Testis (tissue), 2 donors: ENCODE data around the gene SH3BP4.

Experiments used
- POLR2A ChIP-seq: fragments of 450-650 bp; IDR thresholded peaks from one replicate; pipeline ENCODE4 v1.6.1; 2017; ENCODE audit warnings: antibody characterized with exemption, mild to moderate bottlenecking, moderate library complexity
- TF ChIP-seq, protein P1 (sequence below), 3 experiments: fragments of 450-650 bp in 2 of 3; fragments of 200-600 bp in 1 of 3; sonication (generic) in 1 of 3; IDR thresholded peaks; one replicate each; pipeline ENCODE4 v1.5.1; 2016 to 2019; ENCODE audit warnings: antibody characterized with exemption in 3 of 3, mild to moderate bottlenecking in 2 of 3, moderate library complexity in 1 of 3

DNA sequence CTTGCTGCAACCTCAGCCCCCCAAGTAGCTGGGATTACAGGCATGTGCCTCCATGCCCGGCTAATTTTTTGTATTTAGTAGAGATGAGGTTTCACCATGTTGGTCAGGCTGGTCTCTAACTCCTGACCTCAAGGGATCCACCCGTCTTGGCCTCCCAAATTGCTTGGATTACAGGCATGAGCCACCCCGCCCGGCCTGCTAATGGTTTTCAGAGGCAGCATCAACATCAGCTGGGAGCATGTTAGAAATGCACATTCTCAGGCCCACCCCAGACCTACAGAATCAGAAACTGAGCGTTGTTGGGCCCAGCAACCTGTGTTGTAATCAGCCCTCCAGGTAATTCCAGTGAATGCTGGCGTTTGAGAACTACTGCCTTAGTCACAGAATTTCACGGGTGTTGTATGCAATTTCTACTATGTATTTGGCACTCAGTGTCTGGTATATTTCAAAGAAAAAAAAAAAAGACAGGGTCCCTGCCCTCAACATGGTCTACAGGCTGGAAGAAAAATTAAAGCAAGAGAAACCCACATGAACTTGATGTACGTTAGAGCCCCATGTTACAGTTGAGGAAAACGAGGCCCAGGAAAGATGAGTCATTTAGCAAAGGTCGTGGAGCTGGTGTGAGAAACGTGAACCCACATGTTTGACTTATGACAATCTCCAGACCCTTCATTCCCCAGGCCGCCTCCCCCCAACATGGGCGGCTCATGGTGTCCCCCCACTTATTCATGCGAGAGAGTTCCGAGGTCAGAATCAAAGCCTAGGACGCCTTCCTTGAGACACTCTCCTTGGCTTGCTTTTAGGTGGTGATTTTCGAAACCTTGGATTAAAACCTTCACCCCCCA lies 35.3 kb downstream of the SH3BP4 start:
- TF ChIP-seq, protein P1, sequence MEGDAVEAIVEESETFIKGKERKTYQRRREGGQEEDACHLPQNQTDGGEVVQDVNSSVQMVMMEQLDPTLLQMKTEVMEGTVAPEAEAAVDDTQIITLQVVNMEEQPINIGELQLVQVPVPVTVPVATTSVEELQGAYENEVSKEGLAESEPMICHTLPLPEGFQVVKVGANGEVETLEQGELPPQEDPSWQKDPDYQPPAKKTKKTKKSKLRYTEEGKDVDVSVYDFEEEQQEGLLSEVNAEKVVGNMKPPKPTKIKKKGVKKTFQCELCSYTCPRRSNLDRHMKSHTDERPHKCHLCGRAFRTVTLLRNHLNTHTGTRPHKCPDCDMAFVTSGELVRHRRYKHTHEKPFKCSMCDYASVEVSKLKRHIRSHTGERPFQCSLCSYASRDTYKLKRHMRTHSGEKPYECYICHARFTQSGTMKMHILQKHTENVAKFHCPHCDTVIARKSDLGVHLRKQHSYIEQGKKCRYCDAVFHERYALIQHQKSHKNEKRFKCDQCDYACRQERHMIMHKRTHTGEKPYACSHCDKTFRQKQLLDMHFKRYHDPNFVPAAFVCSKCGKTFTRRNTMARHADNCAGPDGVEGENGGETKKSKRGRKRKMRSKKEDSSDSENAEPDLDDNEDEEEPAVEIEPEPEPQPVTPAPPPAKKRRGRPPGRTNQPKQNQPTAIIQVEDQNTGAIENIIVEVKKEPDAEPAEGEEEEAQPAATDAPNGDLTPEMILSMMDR (IDR thresholded peaks at IDR 0.05), result no peak
- TF ChIP-seq POLR2A, result no peak
